WI38 (cell line): Measurements from ENCODE around the gene FGF7.
"Not testable (repeated sequence)": the region's sequence is repeated elsewhere in the genome, so short reads cannot be mapped to it uniquely, and the experiment has no call there.

ENCODE experiments used
- H3K4me3 ChIP-seq: 2 replicates; pipeline ENCODE4 v1.5.1; 2011; ENCODE audit warnings: low read depth, mild to moderate bottlenecking, control low read depth, low read length
- CTCF ChIP-seq: IDR thresholded peaks from 2 replicates; pipeline ENCODE4 v1.5.1; 2012; ENCODE audit warnings: low read depth, mild to moderate bottlenecking, control low read depth, low read length

The FGF7 gene

GRCh38 chr15:49423021-49423420 is at the start of gene FGF7:
TSS of gene FGF7 (plus strand) at chr15:49423242. CDS start at chr15:49424298, 1,056 bp downstream.
- 0 out of 2 replicates have a peak, but pooled peaks have one; percentile 12 for TF ChIP-seq CTCF
- peak within 1 kb of the TSS; percentile 87 for H3K4me3 ChIP-seq

DNA sequence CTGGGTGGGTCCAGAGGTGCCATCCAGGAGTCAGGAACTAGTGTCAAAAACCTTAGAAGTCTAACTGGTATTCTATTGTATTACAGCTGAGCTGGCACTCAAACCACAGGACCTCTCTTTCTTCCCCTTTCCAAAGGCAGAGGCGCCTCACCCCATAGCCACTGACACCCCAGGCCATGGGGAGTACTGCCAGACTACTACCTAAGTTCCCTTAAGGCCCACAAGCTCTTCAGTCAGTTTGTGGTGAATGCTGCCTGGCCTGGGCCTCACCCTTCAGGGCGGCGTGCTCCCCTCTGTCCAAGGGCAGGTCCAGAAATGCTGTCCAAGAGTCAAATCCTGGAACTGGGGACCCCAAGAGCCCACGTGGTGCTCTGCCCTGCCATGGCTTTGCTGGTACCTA is 43.0 kb upstream of the FGF7 start:
- no peak overlapping the region for H3K4me3 ChIP-seq
- TF ChIP-seq CTCF = no peak

DNA sequence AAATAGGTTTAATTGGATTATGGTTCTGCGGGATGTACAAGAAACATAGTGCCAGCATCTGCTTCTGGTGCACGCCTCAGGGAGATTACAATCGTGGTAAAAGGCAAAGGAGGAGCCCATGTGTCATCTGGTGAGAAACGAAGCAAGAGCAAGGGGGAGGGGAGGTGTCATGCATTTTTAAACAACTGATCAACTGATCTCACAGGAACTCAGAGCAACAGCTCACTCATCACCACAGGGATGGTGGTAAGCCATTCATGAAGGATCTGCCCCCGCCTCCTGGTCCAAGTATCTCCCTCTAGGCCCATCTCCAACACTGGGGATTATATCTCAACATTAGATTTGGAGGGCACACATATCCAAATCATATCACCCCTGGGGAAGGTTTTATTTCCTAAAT is 42.1 kb upstream of the FGF7 start:
- no peak for TF ChIP-seq CTCF
- H3K4me3 ChIP-seq = no peak overlapping the region

- no peak for TF ChIP-seq CTCF
- no peak overlapping the region for H3K4me3 ChIP-seq
Observed at GRCh38 chr15:49382394-49382793, 40.6 kb upstream of the FGF7 start.

- H3K4me3 ChIP-seq = no peak overlapping the region
- no peak for TF ChIP-seq CTCF
Observed at GRCh38 chr15:49383266-49383665, 39.8 kb upstream of the FGF7 start.

- no peak for TF ChIP-seq CTCF
- H3K4me3 ChIP-seq = no peak overlapping the region
Observed at GRCh38 chr15:49387471-49387870, 35.6 kb upstream of the FGF7 start.

DNA sequence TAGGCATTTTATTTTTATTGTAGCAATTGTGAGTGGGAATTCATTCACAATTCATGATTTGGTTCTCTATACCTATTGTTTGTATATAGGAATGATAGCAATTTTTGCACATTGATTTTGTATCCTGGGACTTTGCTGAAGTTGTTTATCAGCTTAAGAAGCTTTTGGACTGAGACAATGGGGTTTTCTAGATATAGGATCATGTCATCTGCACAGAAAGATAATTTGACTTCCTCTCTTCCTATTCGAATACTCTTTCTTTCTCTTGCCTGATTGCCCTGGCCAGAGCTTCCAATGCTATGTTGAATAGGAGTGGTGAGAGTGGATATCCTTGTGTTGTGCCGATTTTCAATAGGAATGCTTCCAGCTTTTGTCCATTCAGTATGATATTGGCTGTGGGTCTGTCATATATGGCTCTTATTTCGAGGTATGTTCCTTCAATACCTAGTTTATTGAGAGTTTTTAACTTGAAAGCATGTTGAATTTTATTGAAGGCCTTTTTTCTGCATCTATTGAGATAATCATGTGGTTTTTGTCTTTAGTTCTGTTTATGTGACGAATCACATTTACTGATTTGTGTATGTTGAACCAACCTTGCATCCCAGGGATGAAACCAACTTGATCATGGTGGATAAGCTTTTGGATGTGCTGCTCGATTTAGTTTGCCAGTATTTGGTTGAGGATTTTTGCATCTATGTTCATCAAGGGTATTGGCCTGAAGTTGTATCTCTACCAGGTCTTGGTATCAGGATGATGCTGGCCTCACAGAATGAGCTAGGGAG is 20.3 kb upstream of the FGF7 start:
- not testable (repeated sequence) for H3K4me3 ChIP-seq
